GM10248 (cell line): Measurements from ENCODE around the gene PARVG.

Experiments
- CTCF ChIA-PET: fragments of 300-600 bp; sonication (Branson Sonifier 250); formaldehyde crosslinking; extraction: SDS; loops from one replicate; lab custom pipeline; 2021; ENCODE audit warnings: antibody characterized with exemption; lab: Yijun Ruan, JAX
- POLR2A ChIA-PET: fragments of 350-650 bp; sonication (Branson Sonifier 250); formaldehyde crosslinking; extraction: SDS; loops from one replicate; lab custom pipeline; 2020; ENCODE audit warnings: antibody characterized with exemption; lab: Yijun Ruan, JAX
- DNase-seq: peaks from one replicate; pipeline ENCODE4 v3.0.0; 2012; ENCODE audit errors: extremely low spot score
- CTCF ChIP-seq: IDR thresholded peaks from 2 replicates; pipeline ENCODE4 v1.5.1; 2012; ENCODE audit warnings: mild to moderate bottlenecking, low read depth; ENCODE audit errors: extremely low read depth, missing control alignments, control extremely low read depth

Gene PARVG

DNA sequence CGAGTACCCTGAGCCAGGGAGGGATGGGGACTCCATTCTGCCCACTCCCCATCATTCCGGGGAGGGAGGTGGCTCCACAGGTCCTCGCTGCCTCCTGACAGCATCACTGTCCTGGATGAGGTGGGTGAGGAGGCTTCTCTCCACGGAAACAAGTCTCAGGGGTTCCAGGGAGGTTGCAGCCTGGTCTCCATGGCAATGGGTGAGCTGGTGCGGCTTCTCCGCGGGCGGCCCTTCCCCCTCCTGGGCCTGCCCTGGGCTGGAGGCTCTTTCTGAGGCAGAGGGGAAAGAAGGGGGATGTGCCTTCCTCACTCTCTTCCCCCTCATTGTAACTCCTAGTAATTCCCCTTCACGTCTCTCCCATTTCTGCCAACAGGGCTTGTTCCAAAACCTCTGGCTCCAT is 37.1 kb upstream of the PARVG start:
- no peak for DNase-seq
- TF ChIP-seq CTCF: no peak
- ChIA-PET CTCF (no interaction called here), POLR2A (no interaction called here)

DNA sequence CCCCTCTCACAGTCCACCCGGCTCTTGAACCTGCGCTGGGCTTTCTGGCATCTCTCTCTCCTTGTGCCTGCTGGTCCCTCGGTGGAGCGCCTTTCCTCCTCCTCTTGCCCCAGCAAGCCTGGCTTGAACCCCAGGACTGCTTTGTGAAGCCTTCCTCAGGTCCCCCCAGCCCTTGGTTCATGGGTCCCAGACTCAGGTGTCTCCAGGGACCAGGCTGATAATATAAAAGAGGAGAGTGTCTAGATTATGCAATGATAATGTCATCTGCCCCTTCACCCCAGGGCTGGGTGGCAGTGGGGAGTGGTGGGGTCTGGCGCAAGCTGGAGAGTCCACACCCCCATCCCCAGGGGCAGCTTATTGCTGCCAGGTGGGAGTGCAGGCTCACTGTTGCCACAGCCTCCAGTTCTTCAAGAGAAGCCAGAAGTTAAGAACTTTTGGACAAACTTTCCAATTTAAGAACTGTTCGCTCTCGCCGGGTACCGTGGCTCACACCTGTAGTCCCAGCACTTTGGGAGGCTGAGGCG is 36.6 kb upstream of the PARVG start:
- DNase-seq: no peak
- ChIA-PET POLR2A (no interaction called here), CTCF (no interaction called here)
- no peak for TF ChIP-seq CTCF

GRCh38 chr22:44145544-44145943 is 35.2 kb upstream of the PARVG start:
- TF ChIP-seq CTCF: no peak
- CTCF ChIA-PET: interaction anchor here (1.3 kb wide), 1 partner anchor 60 kb away, joined by 4 read pairs; no protein-coding TSS in a partner anchor
- DNase-seq: no peak
- POLR2A ChIA-PET: no interaction called here

GRCh38 chr22:44146088-44146861 is 34.5 kb upstream of the PARVG start:
- no peak for TF ChIP-seq CTCF
- ChIA-PET CTCF (interaction anchor here (1.3 kb wide), 1 partner anchor 60 kb away, joined by 4 read pairs; no protein-coding TSS in a partner anchor), POLR2A (interaction anchor here (0.5 kb wide), 1 partner anchor 289 kb away, joined by 7 read pairs; no protein-coding TSS in a partner anchor)
- no peak for DNase-seq

GRCh38 chr22:44147008-44147645 is 33.6 kb upstream of the PARVG start:
- POLR2A ChIA-PET: interaction anchor here (0.5 kb wide), 1 partner anchor 290 kb away, joined by 7 read pairs; no protein-coding TSS in a partner anchor
- TF ChIP-seq CTCF: no peak
- CTCF ChIA-PET: interaction anchor here (1.3 kb wide), 1 partner anchor 61 kb away, joined by 4 read pairs; no protein-coding TSS in a partner anchor
- DNase-seq: no peak

DNA sequence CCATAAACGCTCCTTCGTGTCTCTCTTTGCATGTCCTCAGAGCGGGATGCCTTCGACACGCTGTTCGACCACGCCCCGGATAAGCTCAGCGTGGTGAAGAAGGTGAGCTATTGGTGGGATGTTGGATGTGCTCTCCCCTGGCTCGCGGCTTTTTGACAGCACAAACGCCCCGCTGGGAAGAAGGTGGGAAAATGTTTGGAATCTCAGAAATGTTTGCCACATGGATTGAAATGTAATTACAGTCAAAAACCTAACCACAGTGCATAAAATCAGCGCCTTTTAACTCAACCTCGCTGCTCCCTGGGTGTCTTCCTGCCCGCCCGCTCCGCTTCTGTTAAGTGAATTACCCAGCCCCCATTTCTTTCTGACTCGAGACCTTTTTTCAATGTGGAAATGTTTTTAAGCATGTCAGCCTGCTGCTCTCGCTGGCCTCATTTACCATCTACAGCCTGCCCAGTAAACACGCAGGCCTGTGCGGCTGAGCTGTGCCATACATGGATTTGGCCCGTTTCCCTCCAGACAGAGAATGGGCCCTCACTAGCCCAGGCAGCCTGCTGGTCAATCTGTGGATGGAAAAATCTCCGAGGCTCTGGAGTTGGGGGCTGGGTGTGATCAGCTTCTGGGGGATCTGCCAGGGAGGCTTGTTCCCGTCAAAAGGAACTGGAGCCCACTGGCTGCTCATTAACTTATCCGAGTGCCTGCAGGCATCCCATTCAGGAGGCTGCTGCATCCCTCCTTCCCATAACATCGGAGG is 32.7 kb upstream of the PARVG start:
- no peak for DNase-seq
- no peak for TF ChIP-seq CTCF
- ChIA-PET CTCF (no interaction called here), POLR2A (no interaction called here)
